ENCODE measurements around the gene RUBCN.
"Not testable (repeated sequence)": the region's sequence is repeated elsewhere in the genome, so short reads cannot be mapped to it uniquely, and the experiment has no call there.

RUBCN gene

GRCh38 chr3:197711973-197712707, 24.6 kb downstream of the RUBCN start (continued):
- TF ChIP-seq ZNF280C (tag by site-specific recombination; IDR thresholded peaks at IDR 0.05) = no peak
- TF ChIP-seq, protein P1, sequence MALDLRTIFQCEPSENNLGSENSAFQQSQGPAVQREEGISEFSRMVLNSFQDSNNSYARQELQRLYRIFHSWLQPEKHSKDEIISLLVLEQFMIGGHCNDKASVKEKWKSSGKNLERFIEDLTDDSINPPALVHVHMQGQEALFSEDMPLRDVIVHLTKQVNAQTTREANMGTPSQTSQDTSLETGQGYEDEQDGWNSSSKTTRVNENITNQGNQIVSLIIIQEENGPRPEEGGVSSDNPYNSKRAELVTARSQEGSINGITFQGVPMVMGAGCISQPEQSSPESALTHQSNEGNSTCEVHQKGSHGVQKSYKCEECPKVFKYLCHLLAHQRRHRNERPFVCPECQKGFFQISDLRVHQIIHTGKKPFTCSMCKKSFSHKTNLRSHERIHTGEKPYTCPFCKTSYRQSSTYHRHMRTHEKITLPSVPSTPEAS (tag by site-specific recombination; IDR thresholded peaks at IDR 0.05) = no peak
- no peak for TF ChIP-seq ZNF155 (tag by site-specific recombination; IDR thresholded peaks at IDR 0.05)
- TF ChIP-seq ZNF792 (tag by site-specific recombination; IDR thresholded peaks at IDR 0.05) = no peak
- TF ChIP-seq ZNF843 (tag by site-specific recombination; IDR thresholded peaks at IDR 0.05) = no peak
- no peak for TF ChIP-seq ZNF596 (tag by site-specific recombination; IDR thresholded peaks at IDR 0.05)
- TF ChIP-seq ZNF610 (tag by site-specific recombination; IDR thresholded peaks at IDR 0.05; ENCODE audit: borderline replicate concordance) = no peak
- TF ChIP-seq ZNF660 (tag by site-specific recombination; IDR thresholded peaks at IDR 0.05) = 0 out of 2 replicates have a peak, but pooled peaks have one; percentile 55
- no peak for TF ChIP-seq SETDB1 (IDR thresholded peaks at IDR 0.05; ENCODE audit: insufficient read length, low read length)
- TF ChIP-seq YY2 (tag by site-specific recombination; IDR thresholded peaks at IDR 0.05) = no peak
- no peak for TF ChIP-seq ZSCAN30 (tag by site-specific recombination; IDR thresholded peaks at IDR 0.05)
- TF ChIP-seq ZNF184 (tag by site-specific recombination; IDR thresholded peaks at IDR 0.05) = no peak
- TF ChIP-seq, protein P2, sequence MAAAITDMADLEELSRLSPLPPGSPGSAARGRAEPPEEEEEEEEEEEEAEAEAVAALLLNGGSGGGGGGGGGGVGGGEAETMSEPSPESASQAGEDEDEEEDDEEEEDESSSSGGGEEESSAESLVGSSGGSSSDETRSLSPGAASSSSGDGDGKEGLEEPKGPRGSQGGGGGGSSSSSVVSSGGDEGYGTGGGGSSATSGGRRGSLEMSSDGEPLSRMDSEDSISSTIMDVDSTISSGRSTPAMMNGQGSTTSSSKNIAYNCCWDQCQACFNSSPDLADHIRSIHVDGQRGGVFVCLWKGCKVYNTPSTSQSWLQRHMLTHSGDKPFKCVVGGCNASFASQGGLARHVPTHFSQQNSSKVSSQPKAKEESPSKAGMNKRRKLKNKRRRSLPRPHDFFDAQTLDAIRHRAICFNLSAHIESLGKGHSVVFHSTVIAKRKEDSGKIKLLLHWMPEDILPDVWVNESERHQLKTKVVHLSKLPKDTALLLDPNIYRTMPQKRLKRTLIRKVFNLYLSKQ (tag by site-specific recombination; IDR thresholded peaks at IDR 0.05; ENCODE audit: borderline replicate concordance) = no peak
- no peak for TF ChIP-seq ZNF791 (tag by site-specific recombination; IDR thresholded peaks at IDR 0.05)
- no peak for TF ChIP-seq GLI4 (tag by site-specific recombination; IDR thresholded peaks at IDR 0.05)
- no peak for TF ChIP-seq ZNF501 (tag by site-specific recombination; IDR thresholded peaks at IDR 0.05)
- no peak for TF ChIP-seq ZNF354C (tag by site-specific recombination; IDR thresholded peaks at IDR 0.05; ENCODE audit: borderline replicate concordance, low read depth)
- no peak for TF ChIP-seq BCL11B (tag by site-specific recombination; IDR thresholded peaks at IDR 0.05; ENCODE audit: low read depth)
- no peak for TF ChIP-seq REST (tag by site-specific recombination; IDR thresholded peaks at IDR 0.05)
- TF ChIP-seq KLF7 (tag by site-specific recombination; IDR thresholded peaks at IDR 0.05; ENCODE audit: borderline replicate concordance) = no peak

DNA sequence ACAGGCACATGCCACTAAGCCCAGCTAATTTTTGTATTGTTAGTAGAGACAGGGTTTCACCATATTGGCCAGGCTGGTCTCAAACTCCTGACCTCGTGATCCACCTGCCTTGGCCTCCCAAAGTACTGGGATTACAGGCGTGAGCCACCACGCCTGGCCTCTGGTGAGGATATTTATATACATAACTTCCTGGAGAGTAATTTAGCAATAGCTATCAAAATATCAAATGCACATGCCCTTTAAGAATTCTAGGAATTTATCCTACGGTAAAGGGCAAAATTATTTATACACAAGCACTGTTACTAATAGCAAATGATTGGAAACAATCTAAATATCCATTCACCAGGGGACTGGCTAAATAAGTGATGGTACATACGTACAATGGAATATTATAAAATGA, 25.7 kb downstream of the RUBCN start:
- CTCF ChIA-PET; H3K9me3 ChIP-seq (ENCODE audit: control insufficient read depth, insufficient read depth, low read depth, low read length); H3K27ac ChIP-seq (ENCODE audit: extremely low read depth, low read depth, low read length); POLR2A ChIA-PET; H3K36me3 ChIP-seq (ENCODE audit: control insufficient read depth in 2 of 2, insufficient read depth in 1 of 2, low read length in 2 of 2); H3K4me3 ChIP-seq (ENCODE audit: low read depth, low read length); H3K4me1 ChIP-seq (ENCODE audit: control insufficient read depth, insufficient read depth, low read length): not testable (repeated sequence)
